ENCODE measurements around the gene SLC44A5.
"Not testable (repeated sequence)": the region's sequence is repeated elsewhere in the genome, so short reads cannot be mapped to it uniquely, and the experiment has no call there.

Gene SLC44A5

GRCh38 chr1:75520862-75521475 lies 89.9 kb downstream of the SLC44A5 start:
- no peak for DNase-seq (ENCODE audit: low spot score)

DNA sequence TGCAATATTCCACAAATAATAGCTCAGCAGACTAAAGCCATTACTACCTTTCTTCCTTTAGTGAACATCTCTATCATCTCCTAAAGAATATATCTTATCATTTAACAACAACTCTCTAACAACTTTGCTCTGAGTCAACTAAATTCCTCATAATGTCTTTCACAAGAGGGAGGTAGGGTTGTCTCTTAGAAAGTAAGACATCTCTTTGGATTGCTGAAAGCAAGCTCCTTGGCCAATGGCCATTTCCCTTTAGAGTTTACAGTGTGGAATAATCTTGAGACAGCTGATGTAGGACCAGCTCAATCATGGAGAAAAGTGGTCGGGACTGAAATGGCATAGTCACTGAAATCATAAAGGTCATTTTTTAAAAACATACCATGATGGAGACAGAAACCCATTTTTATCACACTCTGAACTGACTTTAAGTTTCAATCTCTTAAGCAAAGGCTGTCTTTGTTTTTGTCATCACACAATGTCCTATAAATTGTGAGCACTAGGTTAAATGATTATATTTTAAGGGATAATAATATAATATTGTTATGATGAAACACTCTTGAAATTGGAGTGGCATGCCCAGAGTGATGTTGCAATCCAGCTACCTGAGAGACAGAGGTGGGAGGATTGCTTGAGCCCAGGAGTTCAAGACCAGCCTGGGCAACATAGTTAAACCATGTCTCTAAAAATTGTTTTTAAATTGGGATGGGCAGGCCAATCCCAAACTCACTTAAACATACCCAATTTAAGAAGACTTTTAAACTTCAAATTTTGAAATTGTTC lies 91.1 kb downstream of the SLC44A5 start:
- no peak for DNase-seq (ENCODE audit: low spot score)

DNA sequence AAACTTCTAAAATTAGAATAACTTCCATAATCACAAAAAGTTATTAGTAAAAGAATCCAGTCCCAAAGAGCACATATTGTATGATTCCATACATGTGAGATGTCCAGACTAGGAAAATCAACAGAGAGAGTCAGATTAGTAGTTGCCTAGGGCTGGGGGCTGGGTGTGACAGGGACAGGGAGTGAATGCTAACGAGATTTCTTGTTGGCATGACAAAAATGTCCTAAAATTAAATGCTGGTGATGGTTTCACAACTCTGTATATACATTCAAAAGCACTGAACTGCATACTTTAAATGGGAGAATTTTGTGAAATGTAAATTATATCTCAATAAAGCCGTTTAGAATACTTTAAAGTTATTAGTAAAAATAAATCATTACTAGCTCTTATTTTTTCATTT lies 92.2 kb downstream of the SLC44A5 start:
- DNase-seq (ENCODE audit: low spot score), result no peak

GRCh38 chr1:75514270-75514669 lies 96.6 kb downstream of the SLC44A5 start:
- no peak for DNase-seq (ENCODE audit: low spot score)

GRCh38 chr1:75506976-75507375 lies 103.9 kb downstream of the SLC44A5 start:
- DNase-seq (ENCODE audit: low spot score), result no peak

DNA sequence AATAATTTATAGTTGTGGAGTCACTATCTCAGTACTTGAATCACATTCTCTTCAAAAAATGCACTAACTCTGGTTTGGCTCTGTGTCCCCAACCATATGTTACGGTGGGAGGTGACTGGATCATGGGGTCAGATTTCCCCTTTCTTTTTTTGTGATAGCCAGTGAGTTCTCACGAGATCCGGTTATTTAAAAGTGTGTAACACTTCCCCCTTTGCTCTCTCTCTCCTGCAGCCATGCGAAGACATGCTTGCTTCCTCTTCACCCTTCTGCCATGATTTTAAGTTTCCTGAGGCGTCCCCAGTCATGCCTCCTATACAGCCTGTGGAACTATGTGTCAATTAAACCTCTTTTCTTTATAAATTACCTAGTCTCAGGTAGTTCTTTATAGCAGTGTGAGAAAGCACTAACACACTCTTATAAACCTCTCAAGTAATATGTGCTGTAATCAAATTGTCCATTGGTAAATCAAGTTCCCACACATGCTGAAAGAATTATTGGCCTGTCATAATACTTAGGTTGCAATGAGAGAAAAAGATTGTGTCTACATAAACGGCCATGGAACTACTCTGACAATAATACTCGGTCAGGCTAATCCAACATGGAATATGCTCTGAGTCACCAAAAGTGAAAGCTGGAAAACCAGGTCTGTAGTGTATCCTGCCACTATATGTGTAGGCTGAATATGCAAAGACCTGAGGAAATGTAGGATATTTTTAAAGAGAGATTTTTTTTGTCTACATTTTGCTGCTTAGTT lies 107.5 kb downstream of the SLC44A5 start:
- peak; percentile 1 for DNase-seq (ENCODE audit: low spot score)

- no peak for DNase-seq (ENCODE audit: low spot score)
Observed at GRCh38 chr1:75502776-75503175, 108.1 kb downstream of the SLC44A5 start.

GRCh38 chr1:75501577-75502295 lies 109.2 kb downstream of the SLC44A5 start:
- DNase-seq (ENCODE audit: low spot score), result no peak

DNA sequence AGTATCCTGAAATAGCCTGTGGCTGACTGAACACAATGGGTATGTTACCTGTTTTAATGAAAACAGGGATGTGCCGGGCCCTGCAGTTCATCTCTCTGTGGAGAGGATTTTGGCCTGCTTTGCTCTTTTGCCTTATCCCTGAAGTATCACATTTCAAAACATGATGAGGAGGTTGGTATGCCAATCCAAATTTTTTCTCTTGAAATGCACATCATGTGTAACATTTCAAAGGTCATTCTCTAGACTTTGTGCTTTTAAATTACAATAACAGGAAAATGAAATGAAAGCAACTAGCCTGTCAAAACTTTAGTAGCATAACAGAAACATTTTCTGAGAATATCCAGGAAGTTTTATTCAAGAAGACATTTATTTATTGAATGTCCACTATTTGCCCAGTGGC lies 118.9 kb downstream of the SLC44A5 start:
- DNase-seq (ENCODE audit: low spot score), result no peak

DNA sequence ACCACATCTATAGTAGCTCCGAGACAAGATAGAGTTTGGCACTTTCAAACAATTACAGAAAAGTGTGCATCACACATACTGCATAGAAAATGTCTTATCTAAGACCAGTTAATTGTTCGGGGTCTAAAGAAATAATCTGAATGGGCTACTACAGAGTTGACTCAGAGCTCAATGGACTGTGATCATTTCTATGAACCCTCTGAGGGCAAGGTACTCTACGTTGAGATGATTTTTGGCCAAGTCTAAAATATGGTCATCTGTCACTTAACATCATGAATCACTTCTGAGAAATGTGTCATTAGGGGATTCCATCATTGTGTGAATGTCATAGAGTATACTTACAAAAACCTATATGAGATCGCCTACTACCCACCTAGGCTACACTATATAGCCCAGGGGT lies 123.5 kb downstream of the SLC44A5 start:
- no peak for DNase-seq (ENCODE audit: low spot score)

DNA sequence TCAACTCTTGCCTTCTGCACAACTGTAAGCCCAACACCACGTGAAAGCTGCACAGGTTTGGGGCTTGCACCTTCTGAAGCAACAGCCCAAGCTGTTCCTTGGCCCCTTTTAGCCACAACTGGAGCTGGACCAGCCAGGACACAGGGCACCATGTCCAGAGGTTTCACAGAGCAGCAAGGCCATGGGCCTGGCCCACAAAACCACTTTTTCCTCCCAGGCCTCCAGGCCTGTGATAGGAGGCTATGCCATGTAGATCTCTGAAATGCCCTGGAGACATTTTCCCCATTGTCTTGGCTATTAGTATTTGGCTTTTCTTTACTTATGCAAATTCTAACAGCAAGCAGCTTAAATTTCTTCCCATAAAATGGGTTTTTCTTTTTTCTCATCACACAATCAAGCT lies 126.1 kb downstream of the SLC44A5 start:
- no peak for DNase-seq (ENCODE audit: low spot score)

DNA sequence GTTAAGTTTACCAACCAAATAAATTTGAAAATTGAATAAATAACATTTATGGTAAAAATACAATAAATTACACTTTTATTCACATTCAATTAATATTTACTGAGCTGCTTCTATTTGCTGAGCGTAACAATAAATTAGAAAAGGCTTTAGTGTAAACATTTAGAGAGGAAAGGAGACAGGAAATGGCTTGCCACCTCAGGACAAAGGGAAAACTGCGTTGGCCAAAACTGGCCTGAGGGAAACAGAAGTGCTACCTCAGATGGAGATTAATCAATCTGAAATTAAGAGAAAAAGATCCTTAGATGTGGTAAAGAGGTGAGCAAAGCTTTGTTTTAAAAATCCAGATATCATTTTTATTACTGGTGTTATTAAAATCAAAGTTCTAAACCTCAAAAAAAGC lies 128.0 kb downstream of the SLC44A5 start:
- DNase-seq (ENCODE audit: low spot score), result no peak

DNA sequence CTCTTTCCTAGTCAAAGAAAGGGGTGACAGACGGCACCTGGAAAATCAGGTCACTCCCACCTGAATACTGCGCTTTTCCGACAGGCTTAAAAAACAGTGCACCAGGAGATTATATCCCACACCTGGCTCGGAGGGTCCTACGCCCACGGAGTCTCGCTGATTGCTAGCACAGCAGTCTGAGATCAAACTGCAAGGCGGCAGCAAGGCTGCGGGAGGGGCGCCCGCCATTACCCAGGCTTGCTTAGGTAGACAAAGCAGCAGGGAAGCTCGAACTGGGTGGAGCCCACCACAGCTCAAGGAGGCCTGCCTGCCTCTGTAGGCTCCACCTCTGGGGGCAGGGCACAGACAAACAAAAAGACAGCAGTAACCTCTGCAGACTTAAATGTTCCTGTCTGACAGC lies 134.4 kb downstream of the SLC44A5 start:
- DNase-seq (ENCODE audit: low spot score), result not testable (repeated sequence)

DNA sequence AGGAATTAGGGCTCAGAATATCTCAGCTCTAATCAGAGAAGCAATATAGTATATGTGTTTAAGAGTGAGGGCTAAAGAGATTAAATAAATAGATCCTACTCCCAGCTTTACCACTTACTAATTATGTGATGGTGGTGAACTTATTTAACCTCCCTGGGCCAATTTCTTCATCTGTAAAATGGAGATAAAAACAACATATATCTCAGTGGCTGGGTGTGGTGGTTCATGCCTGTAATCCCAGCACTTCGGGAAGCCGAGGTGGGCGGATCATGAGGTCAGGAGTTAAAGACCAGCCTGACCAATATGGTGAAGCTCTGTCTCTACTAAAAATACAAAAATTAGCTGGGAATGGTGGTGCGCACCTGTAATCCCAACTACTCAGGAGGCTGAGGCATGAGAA lies 135.2 kb downstream of the SLC44A5 start:
- no peak for DNase-seq (ENCODE audit: low spot score)

GRCh38 chr1:75472971-75473603 lies 137.8 kb downstream of the SLC44A5 start:
- DNase-seq (ENCODE audit: low spot score), result no peak

- DNase-seq (ENCODE audit: low spot score), result no peak
Observed at GRCh38 chr1:75472089-75472970, 138.6 kb downstream of the SLC44A5 start.

DNA sequence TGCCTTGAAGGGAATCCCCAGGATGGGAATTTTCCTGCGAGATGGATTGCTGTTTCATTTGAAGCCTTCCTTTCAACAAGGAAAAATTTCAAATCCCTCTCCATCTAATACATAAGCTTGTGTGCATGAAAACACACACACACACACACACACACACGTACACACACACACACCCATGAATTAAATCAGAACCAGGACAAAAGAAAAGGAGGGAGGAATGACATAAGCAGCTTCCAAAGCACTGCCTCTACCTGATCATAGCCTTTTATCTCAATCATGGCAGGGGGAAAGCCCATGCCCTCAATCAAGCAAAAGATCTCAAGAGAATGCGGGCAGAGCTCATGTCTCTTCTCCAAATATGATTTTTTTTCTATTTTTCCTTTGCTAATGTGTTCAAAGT lies 139.7 kb downstream of the SLC44A5 start:
- DNase-seq (ENCODE audit: low spot score), result no peak

- DNase-seq (ENCODE audit: low spot score), result no peak
Observed at GRCh38 chr1:75470448-75470847, 140.5 kb downstream of the SLC44A5 start.

GRCh38 chr1:75469586-75470173 lies 141.2 kb downstream of the SLC44A5 start:
- no peak for DNase-seq (ENCODE audit: low spot score)

DNA sequence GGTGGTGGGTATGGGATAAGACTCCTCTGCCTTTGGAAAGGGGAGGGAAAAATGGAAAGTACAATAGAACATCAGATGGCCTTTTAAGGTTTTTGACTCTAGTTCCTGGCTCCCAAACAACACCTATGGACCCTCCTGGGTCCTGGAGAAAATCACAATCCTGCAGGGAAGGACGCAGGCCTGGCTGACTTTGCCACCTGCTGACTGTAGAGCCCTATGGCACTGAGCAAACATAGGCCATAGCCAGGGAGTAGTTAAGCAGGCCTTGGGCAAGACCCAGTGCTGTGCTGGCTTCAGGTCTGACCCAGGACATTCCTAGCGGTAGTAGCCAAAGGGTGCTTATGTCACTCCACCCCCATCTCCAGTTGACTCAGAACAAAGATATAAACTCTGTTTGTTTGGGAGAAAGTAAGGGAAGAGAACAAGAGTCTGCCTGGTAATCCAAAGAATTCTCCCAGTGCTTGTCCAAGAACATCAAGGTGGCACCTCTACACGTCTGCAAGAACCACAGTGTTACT lies 149.0 kb downstream of the SLC44A5 start:
- DNase-seq (ENCODE audit: low spot score), result no peak

Data from SW480 (cell line).